ENCODE data around the gene TPPP2.

Gene TPPP2

DNA sequence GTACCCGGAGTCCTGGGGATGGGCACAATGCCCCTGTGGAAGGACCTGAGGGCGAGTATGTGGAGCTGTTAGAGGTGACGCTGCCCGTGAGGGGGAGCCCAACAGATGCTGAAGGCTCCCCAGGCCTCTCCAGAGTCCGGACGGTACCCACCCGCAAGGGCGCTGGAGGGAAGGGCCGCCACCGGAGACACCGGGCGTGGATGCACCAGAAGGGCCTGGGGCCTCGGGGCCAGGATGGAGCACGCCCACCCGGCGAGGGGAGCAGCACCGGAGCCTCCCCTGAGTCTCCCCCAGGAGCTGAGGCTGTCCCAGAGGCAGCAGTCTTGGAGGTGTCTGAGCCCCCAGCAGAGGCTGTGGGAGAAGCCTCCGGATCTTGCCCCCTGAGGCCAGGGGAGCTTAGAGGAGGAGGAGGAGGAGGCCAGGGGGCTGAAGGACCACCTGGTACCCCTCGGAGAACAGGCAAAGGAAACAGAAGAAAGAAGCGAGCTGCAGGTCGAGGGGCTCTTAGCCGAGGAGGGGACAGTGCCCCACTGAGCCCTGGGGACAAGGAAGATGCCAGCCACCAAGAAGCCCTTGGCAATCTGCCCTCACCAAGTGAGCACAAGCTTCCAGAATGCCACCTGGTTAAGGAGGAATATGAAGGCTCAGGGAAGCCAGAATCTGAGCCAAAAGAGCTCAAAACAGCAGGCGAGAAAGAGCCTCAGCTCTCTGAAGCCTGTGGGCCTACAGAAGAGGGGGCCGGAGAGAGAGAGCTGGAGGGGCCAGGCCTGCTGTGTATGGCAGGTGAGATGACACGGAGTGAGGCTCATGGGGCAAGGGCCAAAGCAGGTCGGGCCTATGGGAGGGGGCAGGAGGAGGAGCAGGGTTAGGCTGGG is 44.6 kb downstream of the TPPP2 start:
- no peak for DNase-seq (ENCODE audit: low read depth in 2 of 3, low spot score in 1 of 3)

DNA sequence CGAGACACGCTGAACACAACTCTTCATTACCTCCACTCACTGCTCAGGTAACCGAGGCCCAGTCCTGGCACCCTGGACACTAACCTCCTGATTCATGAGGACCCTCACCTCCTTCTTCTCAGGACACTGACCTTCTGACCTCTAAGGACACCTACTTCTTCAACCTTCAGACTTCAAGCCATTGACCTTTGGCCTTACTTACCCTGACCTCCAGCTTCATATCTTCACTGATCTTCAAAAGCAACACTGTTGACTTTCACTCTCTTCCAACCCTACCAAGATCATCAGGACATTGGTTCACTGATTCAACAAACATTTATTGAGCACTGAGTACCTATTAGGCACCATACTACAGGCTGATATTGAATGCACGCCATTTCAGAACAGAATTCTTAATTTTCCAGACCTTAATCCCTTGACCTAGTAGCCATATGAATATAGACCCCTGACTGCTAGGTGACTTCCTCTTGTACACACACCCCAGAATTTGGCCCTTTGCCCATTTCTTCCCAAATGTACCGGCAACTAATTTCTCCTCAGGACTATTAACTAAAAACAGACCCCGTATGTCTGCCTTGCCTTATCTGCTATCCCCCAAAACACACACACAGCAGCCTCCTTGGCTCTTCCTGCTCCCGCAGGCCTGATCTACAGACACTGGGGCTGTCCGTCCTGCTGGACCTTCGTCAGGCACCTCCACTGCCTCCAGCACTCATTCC is 45.9 kb downstream of the TPPP2 start:
- DNase-seq (ENCODE audit: low read depth in 2 of 3, low spot score in 1 of 3) = no peak

DNA sequence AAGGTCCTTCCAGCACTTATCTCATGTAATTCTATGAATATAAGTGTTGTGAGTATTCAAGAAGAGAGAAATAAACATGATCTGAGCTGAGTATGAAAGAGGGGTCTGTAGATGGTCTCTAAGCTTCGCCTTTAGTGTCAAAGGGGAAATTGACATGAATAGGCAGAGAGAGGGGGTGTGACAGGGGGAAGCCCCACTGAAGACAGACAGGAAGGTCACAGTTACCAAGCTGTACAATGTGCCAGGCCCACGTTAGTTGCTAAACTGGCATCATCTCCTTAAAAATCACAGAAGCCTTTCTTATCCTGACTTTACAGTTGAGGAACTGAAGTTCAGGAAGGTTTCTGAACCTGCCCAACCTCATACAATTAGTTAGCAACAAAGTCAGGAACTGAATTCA is 47.7 kb downstream of the TPPP2 start:
- DNase-seq (ENCODE audit: low read depth in 2 of 3, low spot score in 1 of 3) = no peak

DNA sequence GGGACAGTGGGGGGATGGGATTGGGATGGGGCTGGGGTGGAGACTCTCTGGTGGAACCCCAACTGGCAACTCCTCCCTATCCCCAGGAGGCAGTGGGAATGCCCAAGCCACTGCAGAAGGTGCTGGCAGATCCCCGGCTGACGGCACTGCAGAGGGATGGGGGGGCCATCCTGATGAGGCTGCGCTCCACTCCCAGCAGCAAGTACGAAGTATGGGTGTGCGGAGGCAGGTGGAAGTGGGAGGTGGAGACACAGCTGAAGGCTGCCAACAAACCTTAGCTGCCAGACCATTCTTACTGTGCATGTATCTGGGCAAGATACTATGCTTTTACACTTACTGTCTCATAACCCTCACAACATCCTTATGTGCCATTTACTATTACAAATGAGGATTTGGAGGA is 48.3 kb downstream of the TPPP2 start:
- no peak for DNase-seq (ENCODE audit: low read depth in 2 of 3, low spot score in 1 of 3)

DNA sequence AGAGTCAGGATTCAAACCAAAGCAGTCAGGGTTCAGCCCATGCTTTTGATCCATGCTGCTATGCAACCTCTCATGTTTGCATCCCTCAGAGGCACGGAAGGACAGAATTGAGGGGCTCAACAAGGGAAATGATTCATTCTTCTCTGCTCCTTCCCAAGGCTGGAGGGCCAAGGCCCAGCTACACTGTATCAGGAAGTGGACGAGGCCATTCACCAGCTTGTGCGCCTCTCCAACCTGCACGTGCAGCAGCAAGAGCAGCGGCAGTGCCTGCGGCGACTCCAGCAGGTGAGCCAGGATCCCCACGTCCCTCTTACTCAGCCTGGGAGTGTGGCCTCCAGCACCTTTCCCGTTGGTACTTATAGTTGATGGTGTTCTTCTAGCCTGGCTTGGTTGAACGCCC is 48.7 kb downstream of the TPPP2 start:
- no peak for DNase-seq (ENCODE audit: low read depth in 2 of 3, low spot score in 1 of 3)

DNA sequence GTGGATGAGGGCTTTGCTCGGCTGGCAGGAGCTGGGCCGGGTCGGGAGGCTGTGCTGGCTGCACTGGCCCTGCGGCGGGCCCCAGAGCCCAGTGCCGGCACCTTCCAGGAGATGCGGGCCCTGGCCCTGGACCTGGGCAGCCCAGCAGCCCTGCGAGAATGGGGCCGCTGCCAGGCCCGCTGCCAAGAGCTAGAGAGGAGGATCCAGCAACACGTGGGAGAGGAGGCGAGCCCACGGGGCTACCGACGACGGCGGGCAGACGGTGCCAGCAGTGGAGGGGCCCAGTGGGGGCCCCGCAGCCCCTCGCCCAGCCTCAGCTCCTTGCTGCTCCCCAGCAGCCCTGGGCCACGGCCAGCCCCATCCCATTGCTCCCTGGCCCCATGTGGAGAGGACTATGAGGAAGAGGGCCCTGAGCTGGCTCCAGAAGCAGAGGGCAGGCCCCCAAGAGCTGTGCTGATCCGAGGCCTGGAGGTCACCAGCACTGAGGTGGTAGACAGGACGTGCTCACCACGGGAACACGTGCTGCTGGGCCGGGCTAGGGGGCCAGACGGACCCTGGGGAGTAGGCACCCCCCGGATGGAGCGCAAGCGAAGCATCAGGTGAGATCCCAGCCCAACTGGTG is 51.6 kb downstream of the TPPP2 start:
- DNase-seq (ENCODE audit: low read depth in 2 of 3, low spot score in 1 of 3) = no peak

Data from stimulated activated CD4-positive, alpha-beta T cell treated with anti-CD3 and anti-CD28 coated beads, Interleukin-12 subunit alpha, Interleukin-12 subunit beta, amount 100 ng/mL, for 48 hours (primary cell).